HepG2 (cell line): ENCODE results near the gene FBN3. TPM values are rescaled to one million over a fixed set of nuclear protein-coding genes. Genes with fewer than 3 reads are reported as not detected.
A peak's percentile ranks its signal among the peaks of the same experiment; 100 is the strongest.

Source experiments
- ATAC-seq: fragments of 200-7000 bp; cut with Tn5 transposase; 3 replicates; pipeline ENCODE4 v1.9.1; 2020; ENCODE audit warnings: mild to moderate bottlenecking, moderate library complexity
- BruUV-seq: library from RNA; stranded (reverse); fragments of 400-500 nt; replicated peaks from 2 replicates; lab custom pipeline; 2021; lab: Mats Ljungman, UMichigan
- CTCF ChIA-PET: fragments of 300-600 bp; formaldehyde crosslinking; extraction: SDS; loops from one replicate; lab custom pipeline; 2021; ENCODE audit warnings: low total read pairs, inconsistent platforms, low intra/inter-chr PET ratio; lab: Yijun Ruan, JAX
- POLR2A ChIA-PET: fragments of 350-600 bp; sonication (Branson Sonifier 250); formaldehyde crosslinking; loops from one replicate; lab custom pipeline; 2020; ENCODE audit warnings: antibody characterized with exemption, inconsistent platforms; lab: Yijun Ruan, JAX
- DNase-seq: peaks from one replicate; pipeline ENCODE4 v3.0.0-alpha.2; 2015; ENCODE audit warnings: low spot score
- FAIRE-seq: peaks from 3 replicates; lab custom pipeline; 2011; peaks lifted over from hg19 to GRCh38; lab: Jason Lieb, UNC
- H2AFZ ChIP-seq: one replicate; pipeline ENCODE4 v1.6.1; 2011; ENCODE audit warnings: low read length, inconsistent platforms
- H3K27ac ChIP-seq: fragments of 300-600 bp; 3 replicates; pipeline ENCODE4 v1.8.0; 2011; ENCODE audit warnings: mixed run types, mild to moderate bottlenecking, mixed read lengths, low read length, inconsistent platforms; ENCODE audit not compliant: insufficient read depth; ENCODE audit errors: extremely low read length
- H3K27me3 ChIP-seq, 2 experiments: fragments of 200-600 bp in 1 of 2; 2 replicates in 1 of 2; 3 replicates in 1 of 2; pipeline versions ENCODE4 v1.6.0 to v1.8.0; 2011; ENCODE audit warnings: low read length in 2 of 2, mild to moderate bottlenecking in 2 of 2, moderate library complexity in 2 of 2, inconsistent platforms in 1 of 2; ENCODE audit not compliant: insufficient read depth in 2 of 2, control insufficient read depth in 1 of 2
- H3K36me3 ChIP-seq, 2 experiments: fragments of 200-600 bp in 1 of 2; replicated peaks in 1 of 2; 2 replicates in 1 of 2; 3 replicates in 1 of 2; pipeline versions ENCODE4 v1.5.1 to v1.8.0; 2011; ENCODE audit warnings: low read length in 2 of 2, inconsistent platforms in 1 of 2; ENCODE audit not compliant: insufficient read depth in 2 of 2, control insufficient read depth in 1 of 2
- H3K4me1 ChIP-seq: 2 replicates; pipeline ENCODE4 v1.5.1; 2012; ENCODE audit warnings: low read length, inconsistent platforms; ENCODE audit not compliant: insufficient read depth
- H3K4me2 ChIP-seq: 2 replicates; pipeline ENCODE4 v1.6.0; 2011; ENCODE audit warnings: low read depth, low read length, inconsistent platforms
- H3K4me3 ChIP-seq, 3 experiments: fragments of 200-600 bp in 1 of 3; sonication (generic), shearing (Covaris generic) in 1 of 3; replicated peaks in 1 of 3; 2 replicates each; pipeline ENCODE4 v1.5.1; 2011 to 2016; ENCODE audit warnings: low read length in 3 of 3, inconsistent platforms in 2 of 3, low read depth in 2 of 3, mild to moderate bottlenecking in 2 of 3, control low read depth in 1 of 3, mixed read lengths in 1 of 3; ENCODE audit not compliant: insufficient read depth in 1 of 3
- H3K79me2 ChIP-seq: one replicate; pipeline ENCODE4 v1.6.1; 2011; ENCODE audit warnings: low read length, inconsistent platforms; ENCODE audit not compliant: insufficient read depth
- H3K9ac ChIP-seq: 2 replicates; pipeline ENCODE4 v1.6.0; 2011; ENCODE audit warnings: mild to moderate bottlenecking, low read depth, low read length, inconsistent platforms; ENCODE audit not compliant: insufficient read depth
- H3K9me3 ChIP-seq: 2 replicates; pipeline ENCODE4 v1.5.1; 2012; ENCODE audit warnings: mild to moderate bottlenecking, low read length
- H4K20me1 ChIP-seq: 2 replicates; pipeline ENCODE4 v1.6.0; 2011; ENCODE audit warnings: inconsistent platforms, mild to moderate bottlenecking, low read length, moderate library complexity; ENCODE audit not compliant: insufficient read depth
- CEBPB ChIP-seq: IDR thresholded peaks from 2 replicates; pipeline ENCODE4 v1.6.1; 2011; ENCODE audit warnings: low read depth, low read length, improper control_type of control experiment, borderline replicate concordance
- NFE2L1 ChIP-seq: sonication (generic); formaldehyde crosslinking; IDR thresholded peaks from 2 replicates; pipeline ENCODE4 v1.4.0; 2020; ENCODE audit warnings: missing genetic modification reagents, mild to moderate bottlenecking, borderline replicate concordance
- ZNF121 ChIP-seq: sonication (generic); formaldehyde crosslinking; IDR thresholded peaks from 2 replicates; pipeline ENCODE4 v1.5.0; 2020; ENCODE audit warnings: mild to moderate bottlenecking, missing genetic modification reagents
- ZNF362 ChIP-seq: sonication (generic); formaldehyde crosslinking; IDR thresholded peaks from 2 replicates; pipeline ENCODE4 v1.4.0; 2020; ENCODE audit warnings: missing genetic modification reagents, mild to moderate bottlenecking, borderline replicate concordance
- ZNF770 ChIP-seq: sonication (generic); formaldehyde crosslinking; IDR thresholded peaks from 2 replicates; pipeline ENCODE4 v1.5.0; 2020; ENCODE audit warnings: mild to moderate bottlenecking, missing genetic modification reagents
- WGBS: methylation state at CpG from one replicate; pipeline ENCODE4 v1.1.6; 2017; ENCODE audit warnings: low lambda C conversion rate; 5-methylcytosine and 5-hydroxymethylcytosine counted together
- in situ Hi-C: cut with HindIII; loops from 2 replicates; pipeline ENCODE4 v1.10.0; 2017; ENCODE audit warnings: low pct_unique_long_range_greater_than_20kb; ENCODE audit not compliant: extremely low pct_ligation_motif_present
- intact Hi-C: fragments of 100-400 bp; cut with micrococcal nuclease; formaldehyde crosslinking; loops from one replicate; pipeline ENCODE4 v1.10.0; 2022; ENCODE audit not compliant: unreplicated experiment
- polyA plus RNA-seq, 8 experiments: library from polyadenylated mRNA; depleted of rRNA in 3 of 8; stranded (reverse) in 7 of 8; unstranded in 1 of 8; fragments of >200 nt; fragmentation: Illumina TruSeq in 4 of 8; extraction: Trizol in 4 of 8; gene quantifications; 2 replicates each; pipeline versions ENCODE4 v1.2.1 to v1.2.3, GENCODE V29; 2011 to 2016; ENCODE audit warnings: low read depth in 4 of 8, missing spikeins in 1 of 8, mixed read lengths in 1 of 8; ENCODE audit not compliant: insufficient read depth in 1 of 8
- total RNA-seq, 5 experiments: library from RNA; depleted of rRNA; stranded (reverse); fragments of >200 nt; fragmentation: Illumina TruSeq; extraction: Trizol; gene quantifications; 2 replicates each; pipeline ENCODE4 v1.2.3, GENCODE V29; 2016; ENCODE audit warnings: low read depth in 1 of 5

The FBN3 gene
- total and polyA plus RNA-seq, 2 of the 13 experiments (the other 11 are each of a cell fraction or from before 2014, with no cell fraction given) = 0.20 to 1.3 TPM

- DNase-seq (no peak), FAIRE-seq (no peak), ATAC-seq (no peak)
- no TSS peak for BruUV-seq
- intact Hi-C loops = no loop called here
- Histone ChIP-seq H2AFZ (no peak overlapping the region), H3K27ac (no peak overlapping the region), H3K9me3 (no peaks in the 10 kb centered on the region), H3K4me3 (no peak overlapping the region), H3K27me3 (no peaks in the 10 kb centered on the region), H3K4me1 (peaks cover 17% of the 10 kb centered on the region), H3K4me2 (no peak overlapping the region), H3K36me3 (no peaks in the 10 kb centered on the region), H3K9ac (no peak overlapping the region), H4K20me1 (no peaks in the 10 kb centered on the region), H3K79me2 (no peaks in the 10 kb centered on the region)
- ChIA-PET POLR2A (interaction anchor here (1.2 to 4.0 kb wide), 2 partner anchors 14 to 78 kb away, joined by 3 to 12 read pairs; no protein-coding TSS in a partner anchor), CTCF (no interaction called here)
- WGBS = 49% methylated on average over 7 of the region's 7 CpGs
- in situ Hi-C loops = no loop called here
- TF ChIP-seq NFE2L1 (CRISPR knock-in tag) (no peak), ZNF362 (peak; percentile 62; the same call in 1 of the 2 replicates), CEBPB (0 out of 2 replicates have a peak, but pooled peaks have one; percentile 9), ZNF770 (CRISPR knock-in tag) (peak; percentile 92), ZNF121 (CRISPR knock-in tag) (peak; percentile 95)
Measured at GRCh38 chr19:8168537-8168936, 19.1 kb upstream of the FBN3 start.
